Spleen (tissue), 11 donors: Measurements from ENCODE around the gene GSS. TPM values are rescaled to one million over a fixed set of nuclear protein-coding genes. Genes with fewer than 3 reads are reported as not detected.

Source experiments
- DNase-seq: peaks from one replicate; pipeline ENCODE4 v3.0.0-alpha.2; 2020
- H3K27ac ChIP-seq, 8 donors: fragments of 200-600 bp; sonication (generic) in 7 of 8; 1 replicate in 4 of 8; 2 replicates in 4 of 8; pipeline versions ENCODE4 v1.5.0 to v1.8.0; 2016 to 2021; ENCODE audit warnings: inconsistent platforms in 4 of 8, mild to moderate bottlenecking in 4 of 8, moderate library complexity in 1 of 8
- H3K27me3 ChIP-seq, 7 donors: fragments of 200-600 bp; sonication (generic) in 6 of 7; replicated peaks in 1 of 7; 1 replicate in 4 of 7; 2 replicates in 3 of 7; pipeline versions ENCODE4 v1.5.0 to v1.8.0; 2016 to 2021; ENCODE audit warnings: inconsistent platforms in 3 of 7, mild to moderate bottlenecking in 1 of 7
- H3K36me3 ChIP-seq, 6 donors: fragments of 200-600 bp; sonication (generic) in 5 of 6; 1 replicate in 4 of 6; 2 replicates in 2 of 6; pipeline versions ENCODE4 v1.5.0 to v1.8.0; 2016 to 2021; ENCODE audit warnings: inconsistent platforms in 2 of 6
- H3K4me1 ChIP-seq, 6 donors: fragments of 200-600 bp; sonication (generic) in 5 of 6; 1 replicate in 3 of 6; 2 replicates in 3 of 6; pipeline versions ENCODE4 v1.5.0 to v1.8.0; 2016 to 2021; ENCODE audit warnings: inconsistent platforms in 3 of 6
- H3K4me3 ChIP-seq, 8 donors: fragments of 200-600 bp; sonication (generic) in 7 of 8; 1 replicate in 4 of 8; 2 replicates in 4 of 8; pipeline versions ENCODE4 v1.5.0 to v1.8.0; 2016 to 2021; ENCODE audit warnings: inconsistent platforms in 4 of 8, mild to moderate bottlenecking in 4 of 8, moderate library complexity in 2 of 8
- H3K9me3 ChIP-seq, 8 donors: fragments of 200-600 bp; sonication (generic) in 7 of 8; 1 replicate in 4 of 8; 2 replicates in 4 of 8; pipeline versions ENCODE4 v1.5.0 to v1.8.0; 2016 to 2021; ENCODE audit warnings: inconsistent platforms in 4 of 8
- CTCF ChIP-seq, 11 experiments: fragments of 200-600 bp in 7 of 11; fragments of 450-650 bp in 4 of 11; sonication (generic) in 4 of 11; IDR thresholded peaks in 8 of 11; conservative IDR thresholded peaks in 3 of 11; 1 replicate in 7 of 11; 2 replicates in 4 of 11; pipeline versions ENCODE4 v1.4.0 to v1.8.0; 2016 to 2021; ENCODE audit warnings: antibody characterized with exemption in 11 of 11, inconsistent platforms in 4 of 11, mild to moderate bottlenecking in 1 of 11
- POLR2A ChIP-seq, 3 donors: fragments of 450-650 bp; IDR thresholded peaks; one replicate each; pipeline ENCODE4 v1.5.1; 2017; ENCODE audit warnings: antibody characterized with exemption in 3 of 3, mild to moderate bottlenecking in 1 of 3
- POLR2AphosphoS5 ChIP-seq, 3 donors: sonication (generic); formaldehyde crosslinking; IDR thresholded peaks; one replicate each; pipeline ENCODE4 v1.5.1; 2017; ENCODE audit warnings: antibody characterized with exemption in 3 of 3
- WGBS, 5 donors: extraction: QIAGEN DNeasy Blood & Tissue Kit in 3 of 5; methylation state at CpG; one replicate each; pipeline versions ENCODE4 v1.1.5 to v1.1.7; 2013 to 2018; 5-methylcytosine and 5-hydroxymethylcytosine counted together
- intact Hi-C: fragments of 100-400 bp; cut with DNase I; formaldehyde crosslinking; loops from one replicate; pipeline ENCODE4 v1.15.0; 2023; ENCODE audit warnings: low total_unique reads
- polyA plus RNA-seq, 3 donors: library from polyadenylated mRNA; stranded (reverse); fragments of 200-250 nt; gene quantifications; one replicate each; pipeline ENCODE4 v1.2.1, GENCODE V29; 2013
- total RNA-seq, 7 donors: library from RNA; depleted of rRNA in 3 of 7; stranded (reverse); fragments of >200 nt in 3 of 7; fragmentation: NEBNext Ultra II Directional in 4 of 7; extraction: Animal tissue kit (Norgen Biotek cat#: 25700) in 4 of 7; gene quantifications; one replicate each; pipeline versions ENCODE4 v1.1.0 to v1.2.1, GENCODE V29; 2016 to 2021
- donor health status: healthy with polysubstance abuse.
- donor health status: DM: no; HTN: no; CAD: no; lungs with moderate emphysema.
- donor health status: DM: no; HTN: no; CAD: no.
- donor health status: Bipolar disorder and iron deficiency.
- donor health status: healthy.
- donor health status: DM: no; HTN: no; CAD: no.
- donor health status: DM: yes; HTN: yes; CAD: no.

The GSS gene
- total and polyA plus RNA-seq, 10 donors, result 19.8 to 46.1 (median 32.7) TPM

- TF ChIP-seq CTCF (IDR thresholded peaks at IDR 0.05 in 8 of 11, conservative IDR thresholded peaks at IDR 0.05 in 3 of 11) (no peak), POLR2AphosphoS5 (IDR thresholded peaks at IDR 0.05) (no peak), POLR2A (IDR thresholded peaks at IDR 0.05) (no peak)
- intact Hi-C loops, result no loop called here
- H3K4me3 ChIP-seq, result no peak overlapping the region
- H3K27me3 ChIP-seq, result no peaks in the 10 kb centered on the region
- peaks cover 0 to 5% (median 0%) of the 10 kb centered on the region in 6 donors for H3K4me1 ChIP-seq
- WGBS, 5 donors, result 88 to 98% (median 97%) methylated on average over 6 of the region's 6 CpGs
- H3K36me3 ChIP-seq, result peaks cover 0 to 67% (median 23%) of the 10 kb centered on the region in 6 donors
- no peak for DNase-seq
- no peaks in the 10 kb centered on the region for H3K9me3 ChIP-seq
- H3K27ac ChIP-seq, result no peak overlapping the region
These were observed 6.5 kb downstream of the GSS start for GRCh38 chr20:34949120-34949519.

GRCh38 chr20:34948030-34948429 is 7.6 kb downstream of the GSS start:
- no peak overlapping the region for H3K27ac ChIP-seq
- TF ChIP-seq CTCF (IDR thresholded peaks at IDR 0.05 in 8 of 11, conservative IDR thresholded peaks at IDR 0.05 in 3 of 11), result no peak
- TF ChIP-seq POLR2A (IDR thresholded peaks at IDR 0.05), result no peak
- no peak for TF ChIP-seq POLR2AphosphoS5 (IDR thresholded peaks at IDR 0.05)
- DNase-seq, result no peak
- no peak overlapping the region for H3K4me3 ChIP-seq
- peaks cover 0 to 78% (median 29%) of the 10 kb centered on the region in 6 donors for H3K36me3 ChIP-seq
- no peaks in the 10 kb centered on the region for H3K9me3 ChIP-seq
- H3K27me3 ChIP-seq, result no peaks in the 10 kb centered on the region
- no peaks in the 10 kb centered on the region for H3K4me1 ChIP-seq
- intact Hi-C loops, result no loop called here

DNA sequence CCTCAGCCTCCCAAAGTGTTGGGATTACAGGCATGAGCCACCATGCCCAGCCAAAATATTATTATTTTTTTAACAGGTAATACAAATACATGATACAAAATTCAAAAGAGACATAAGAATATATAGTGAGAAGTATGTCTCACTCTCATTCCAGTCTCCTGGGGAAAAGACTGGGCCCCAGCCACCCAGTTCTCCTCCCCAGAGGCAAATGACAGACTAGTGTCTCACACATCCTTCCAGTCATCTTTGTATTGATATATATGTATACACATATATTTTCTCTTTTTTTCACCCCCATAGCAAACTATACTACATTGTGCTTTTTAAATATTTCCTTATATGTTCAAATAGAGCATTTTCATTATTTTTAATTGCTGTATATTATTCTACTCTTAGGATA is 8.3 kb downstream of the GSS start:
- Histone ChIP-seq H3K4me1 (no peaks in the 10 kb centered on the region), H3K36me3 (peaks cover 0 to 85% (median 36%) of the 10 kb centered on the region in 6 donors), H3K9me3 (no peaks in the 10 kb centered on the region), H3K27me3 (no peaks in the 10 kb centered on the region), H3K27ac (no peak overlapping the region), H3K4me3 (no peak overlapping the region)
- intact Hi-C loops, result no loop called here
- DNase-seq, result no peak
- TF ChIP-seq POLR2AphosphoS5 (IDR thresholded peaks at IDR 0.05), result no peak
- TF ChIP-seq POLR2A (IDR thresholded peaks at IDR 0.05), result no peak

DNA sequence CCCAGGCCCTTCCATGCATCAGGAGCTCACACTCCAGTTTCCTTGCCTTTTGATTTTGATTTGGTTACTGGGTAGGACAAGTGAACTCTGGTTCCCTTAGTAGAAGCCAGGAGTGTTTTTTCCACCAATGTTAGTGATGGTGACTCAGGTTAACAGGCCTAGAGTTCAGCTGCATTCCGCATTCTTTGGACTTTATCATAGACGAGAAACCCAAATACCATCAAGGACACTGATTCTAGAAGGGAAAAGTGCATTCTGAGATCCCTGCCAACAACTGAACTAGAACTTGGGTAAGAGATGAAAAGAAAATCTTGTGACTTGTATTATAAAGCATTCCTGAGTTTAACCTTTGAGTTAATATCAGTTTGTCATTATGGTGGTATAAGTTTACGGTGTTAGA is 8.9 kb downstream of the GSS start:
- DNase-seq, result no peak
- Histone ChIP-seq H3K9me3 (no peaks in the 10 kb centered on the region), H3K27me3 (no peaks in the 10 kb centered on the region), H3K36me3 (peaks cover 0 to 90% (median 42%) of the 10 kb centered on the region in 6 donors), H3K27ac (no peak overlapping the region), H3K4me1 (no peaks in the 10 kb centered on the region), H3K4me3 (no peak overlapping the region)
- intact Hi-C loops, result no loop called here
- TF ChIP-seq POLR2AphosphoS5 (IDR thresholded peaks at IDR 0.05) (no peak), POLR2A (IDR thresholded peaks at IDR 0.05) (no peak), CTCF (IDR thresholded peaks at IDR 0.05 in 8 of 11, conservative IDR thresholded peaks at IDR 0.05 in 3 of 11) (no peak)
- 92 to 96% (median 96%) methylated on average over 3 of the region's 3 CpGs for WGBS, 5 donors
